ENCODE data around the gene SCGB3A2.

The SCGB3A2 gene

DNA sequence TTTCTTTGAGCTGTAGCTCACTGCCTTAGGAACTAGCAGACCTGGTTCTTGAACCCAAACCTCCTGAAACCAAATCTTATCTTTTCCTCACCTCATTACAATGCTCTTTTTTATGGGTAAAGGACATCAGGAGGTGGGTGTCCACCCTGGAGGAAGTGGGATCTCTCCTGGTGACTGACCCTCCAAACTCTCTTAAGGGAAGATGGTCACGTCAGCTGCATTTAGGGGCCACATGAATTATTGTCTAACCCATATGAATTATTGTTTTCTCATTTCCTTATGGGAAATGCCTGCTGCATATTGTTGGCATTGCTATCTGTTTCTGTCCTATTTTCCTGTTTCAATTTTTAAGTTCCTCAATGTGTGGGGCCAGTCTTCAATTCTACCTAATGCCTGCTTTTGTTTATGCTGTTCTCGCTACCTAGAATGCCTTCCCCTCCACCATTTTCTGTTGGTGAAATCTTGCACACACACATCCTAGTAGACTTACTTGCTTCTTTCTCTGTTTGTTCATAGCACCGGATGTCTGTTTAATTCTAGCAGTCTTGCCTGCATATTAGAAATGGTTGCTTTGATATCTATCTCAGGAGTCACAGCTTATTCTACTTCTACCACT lies 25.0 kb upstream of the SCGB3A2 start:
- TF ChIP-seq POLR2A (IDR thresholded peaks at IDR 0.05; ENCODE audit: low read depth, low read length) = no peak
- TF ChIP-seq TAF1 (IDR thresholded peaks at IDR 0.05; ENCODE audit: borderline replicate concordance, low read depth, low read length) = no peak
- TF ChIP-seq POLR2AphosphoS5 (IDR thresholded peaks at IDR 0.05; ENCODE audit: low read depth, low read length) = no peak
- DNase-seq (ENCODE audit: insufficient read length) (no peak), FAIRE-seq (no peak)

DNA sequence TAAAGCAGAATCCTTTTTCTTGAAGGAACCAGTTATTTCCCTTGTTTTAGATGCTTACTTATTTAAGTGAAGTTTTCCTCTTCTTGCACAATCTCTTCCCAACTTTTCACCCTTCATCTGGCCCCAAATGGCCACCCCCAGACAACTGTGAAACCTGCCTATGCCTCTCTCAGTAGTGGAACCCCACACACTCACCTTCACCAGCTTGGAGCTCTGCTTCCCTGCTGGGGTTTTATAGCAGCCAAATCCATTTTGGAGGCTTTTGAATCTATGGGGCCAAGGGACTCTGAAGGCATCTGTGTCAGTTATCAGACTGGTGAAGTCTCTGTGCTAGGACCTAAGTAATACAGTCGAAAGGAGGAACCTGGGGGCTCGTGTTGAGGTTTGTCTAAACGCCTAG lies 24.2 kb upstream of the SCGB3A2 start:
- FAIRE-seq (no peak), DNase-seq (ENCODE audit: insufficient read length) (no peak)
- TF ChIP-seq TAF1 (IDR thresholded peaks at IDR 0.05; ENCODE audit: borderline replicate concordance, low read depth, low read length) = no peak
- TF ChIP-seq POLR2A (IDR thresholded peaks at IDR 0.05; ENCODE audit: low read depth, low read length) = no peak
- TF ChIP-seq POLR2AphosphoS5 (IDR thresholded peaks at IDR 0.05; ENCODE audit: low read depth, low read length) = no peak

DNA sequence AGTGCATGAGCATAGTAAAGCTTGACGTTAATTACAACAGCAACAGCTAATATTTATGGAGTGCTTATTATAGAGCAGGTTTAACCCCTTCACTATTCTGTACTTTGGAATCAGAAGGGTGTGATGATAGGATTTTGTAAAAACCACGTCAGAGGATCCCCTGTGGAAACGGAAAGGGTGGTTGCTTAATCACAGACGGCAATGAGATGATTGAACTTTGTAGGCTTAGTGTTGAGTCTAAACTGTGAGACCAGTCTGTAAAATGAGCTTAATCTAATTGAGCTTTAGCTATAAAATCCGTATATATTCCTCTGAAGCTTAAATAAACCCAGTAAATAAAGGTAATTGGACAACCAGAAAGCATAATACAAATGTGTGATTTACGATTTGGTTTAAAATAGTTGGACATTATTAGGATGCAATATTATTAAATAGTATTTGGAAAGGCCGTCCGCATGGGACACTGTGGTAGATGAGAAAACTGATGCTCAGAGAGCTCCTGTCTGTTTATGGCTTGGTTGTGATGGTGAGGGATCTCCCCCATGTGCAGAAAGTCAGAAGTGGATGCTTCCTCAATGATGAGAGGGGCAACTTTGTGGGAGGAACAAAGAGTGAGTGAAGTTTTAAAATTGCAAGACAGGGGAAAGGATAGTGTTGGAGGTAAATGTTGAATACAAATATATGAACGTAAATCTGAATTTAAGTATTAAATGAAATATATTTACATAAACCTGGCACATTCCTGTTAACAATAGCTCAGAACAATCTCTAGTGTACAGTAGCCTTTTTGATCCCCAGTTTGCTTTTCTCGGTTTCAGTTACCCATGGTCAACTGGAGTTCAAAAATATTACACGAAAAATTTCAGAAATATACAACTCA lies 23.4 kb upstream of the SCGB3A2 start:
- FAIRE-seq (no peak), DNase-seq (ENCODE audit: insufficient read length) (no peak)
- TF ChIP-seq TAF1 (IDR thresholded peaks at IDR 0.05; ENCODE audit: borderline replicate concordance, low read depth, low read length) = no peak
- no peak for TF ChIP-seq POLR2A (IDR thresholded peaks at IDR 0.05; ENCODE audit: low read depth, low read length)
- no peak for TF ChIP-seq POLR2AphosphoS5 (IDR thresholded peaks at IDR 0.05; ENCODE audit: low read depth, low read length)

DNA sequence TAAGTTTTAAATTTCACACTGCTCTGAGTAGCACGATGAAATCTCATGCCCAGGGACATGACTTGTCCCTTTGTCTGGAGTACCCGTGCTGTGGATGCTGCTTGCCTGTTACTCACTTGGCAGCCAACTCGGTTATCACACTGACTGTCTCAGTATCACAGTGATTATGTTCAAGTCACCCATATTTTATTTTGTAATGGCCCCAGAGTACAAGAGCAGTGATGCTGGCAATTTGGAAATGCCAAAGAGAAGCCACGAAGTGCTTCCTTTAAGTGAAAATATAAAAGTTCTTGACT lies 22.8 kb upstream of the SCGB3A2 start:
- no peak for TF ChIP-seq TAF1 (IDR thresholded peaks at IDR 0.05; ENCODE audit: borderline replicate concordance, low read depth, low read length)
- no peak for TF ChIP-seq POLR2A (IDR thresholded peaks at IDR 0.05; ENCODE audit: low read depth, low read length)
- no peak for TF ChIP-seq POLR2AphosphoS5 (IDR thresholded peaks at IDR 0.05; ENCODE audit: low read depth, low read length)
- FAIRE-seq = no peak
- no peak for DNase-seq (ENCODE audit: insufficient read length)

DNA sequence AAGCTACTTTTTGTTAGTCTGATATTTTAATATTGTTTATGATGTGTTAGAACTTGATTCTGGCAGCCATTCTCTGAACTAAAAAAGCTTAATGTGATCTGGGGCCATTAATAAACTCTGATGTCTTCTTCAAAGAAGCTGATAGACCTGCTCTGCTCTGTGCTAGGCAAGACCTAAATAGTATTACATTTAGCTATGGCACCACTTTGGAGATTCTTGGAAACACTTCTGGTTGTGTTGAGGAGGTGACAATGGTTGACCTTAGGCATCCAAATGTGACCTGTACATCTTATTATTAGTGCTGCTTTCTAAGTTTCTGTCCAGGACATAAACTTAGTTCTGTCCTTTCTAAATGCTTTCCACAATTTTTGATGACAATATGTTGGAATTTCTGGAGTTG lies 21.7 kb upstream of the SCGB3A2 start:
- FAIRE-seq = no peak
- TF ChIP-seq POLR2A (IDR thresholded peaks at IDR 0.05; ENCODE audit: low read depth, low read length) (no peak), TAF1 (IDR thresholded peaks at IDR 0.05; ENCODE audit: borderline replicate concordance, low read depth, low read length) (no peak), POLR2AphosphoS5 (IDR thresholded peaks at IDR 0.05; ENCODE audit: low read depth, low read length) (no peak)
- no peak for DNase-seq (ENCODE audit: insufficient read length)

DNA sequence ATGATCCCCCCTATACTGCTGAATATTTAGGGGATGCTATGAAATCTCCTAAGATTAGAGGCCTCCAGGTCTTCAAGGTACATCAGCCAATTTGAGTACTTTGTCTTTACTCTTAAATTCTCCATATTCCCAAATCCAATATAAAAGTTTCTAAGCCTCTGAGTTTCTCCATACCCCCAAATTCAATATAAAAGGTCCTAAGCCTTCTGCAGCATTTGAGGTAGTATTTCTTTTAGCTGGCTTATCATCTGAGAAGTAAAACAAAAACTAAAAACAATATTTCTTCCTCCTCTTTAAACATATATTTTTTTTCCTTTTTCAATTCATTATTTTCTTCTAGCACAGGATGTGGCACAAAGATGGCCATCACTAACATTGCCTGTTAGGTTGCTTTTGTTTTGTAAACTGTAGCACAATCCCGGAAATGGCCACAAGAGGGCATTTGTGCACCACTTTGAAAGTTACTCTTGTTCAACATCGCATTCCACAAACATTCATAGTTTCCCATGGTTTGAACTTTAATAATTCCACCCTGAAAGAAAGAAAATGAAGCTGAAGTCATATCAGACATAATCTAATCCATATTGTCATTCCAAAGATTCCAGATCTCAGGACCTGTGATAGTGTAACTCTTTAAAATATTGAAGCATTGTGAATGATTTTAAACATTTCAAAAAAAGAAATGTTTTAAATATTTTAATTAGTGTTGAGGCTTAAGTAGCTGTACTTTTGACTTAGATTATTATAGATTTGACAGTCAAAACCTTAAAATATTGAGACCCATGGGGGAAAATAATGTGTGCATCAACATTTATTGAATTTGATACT lies 21.0 kb upstream of the SCGB3A2 start:
- TF ChIP-seq POLR2AphosphoS5 (IDR thresholded peaks at IDR 0.05; ENCODE audit: low read depth, low read length) (no peak), POLR2A (IDR thresholded peaks at IDR 0.05; ENCODE audit: low read depth, low read length) (no peak), TAF1 (IDR thresholded peaks at IDR 0.05; ENCODE audit: borderline replicate concordance, low read depth, low read length) (no peak)
- FAIRE-seq (peak; percentile 40), DNase-seq (ENCODE audit: insufficient read length) (no peak)

DNA sequence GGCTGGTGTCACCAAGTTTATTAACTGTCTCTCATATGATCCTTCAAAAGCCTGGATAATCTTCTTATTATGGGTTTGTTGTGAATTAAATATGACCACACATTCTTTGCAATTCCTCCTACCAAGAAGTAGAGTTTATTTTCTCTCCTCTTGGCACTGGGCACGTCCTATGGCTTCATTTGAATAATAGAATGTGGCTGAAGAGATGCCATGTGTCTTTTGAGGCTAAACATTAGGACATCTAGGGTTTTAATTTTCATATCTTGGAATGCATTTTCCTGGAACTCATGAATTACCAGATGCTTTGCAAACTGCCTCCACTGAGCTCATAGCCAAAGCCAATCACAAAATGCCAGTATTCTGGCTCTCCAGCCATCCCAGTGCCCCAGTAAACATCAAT lies 19.9 kb upstream of the SCGB3A2 start:
- FAIRE-seq (no peak), DNase-seq (ENCODE audit: insufficient read length) (no peak)
- TF ChIP-seq POLR2A (IDR thresholded peaks at IDR 0.05; ENCODE audit: low read depth, low read length) (no peak), TAF1 (IDR thresholded peaks at IDR 0.05; ENCODE audit: borderline replicate concordance, low read depth, low read length) (no peak), POLR2AphosphoS5 (IDR thresholded peaks at IDR 0.05; ENCODE audit: low read depth, low read length) (no peak)

DNA sequence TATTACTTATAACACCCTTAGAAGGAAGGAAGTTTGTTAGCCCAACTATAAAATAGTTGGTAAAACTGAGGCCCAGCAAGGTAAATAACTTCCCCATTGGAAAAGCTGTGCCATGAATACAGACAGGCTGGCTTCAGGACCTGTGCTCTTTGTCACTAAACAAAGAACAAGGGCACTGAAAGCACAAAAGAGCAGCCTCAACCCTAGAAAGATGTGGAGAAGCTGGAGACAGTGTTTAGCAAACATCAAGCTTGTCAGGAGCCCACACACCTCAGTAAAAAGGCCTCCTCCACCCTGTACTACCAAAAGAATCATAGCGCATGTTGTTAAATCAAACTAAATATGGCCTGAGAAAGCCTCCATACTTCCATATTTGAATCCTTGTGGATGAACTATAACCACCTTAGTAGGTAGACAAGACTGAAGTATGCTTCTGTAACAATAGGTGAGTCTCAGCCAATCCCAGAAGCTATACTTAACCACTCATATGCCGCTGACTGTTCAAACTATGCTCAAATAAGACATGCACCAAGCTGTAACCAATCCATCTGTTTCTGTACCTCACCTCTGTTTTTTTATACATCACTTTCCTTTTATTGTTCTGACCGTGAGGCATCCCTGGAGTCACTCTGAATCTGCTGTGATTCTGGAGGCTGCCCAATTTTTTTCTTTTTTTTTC lies 18.4 kb upstream of the SCGB3A2 start:
- DNase-seq (ENCODE audit: insufficient read length) (no peak), FAIRE-seq (no peak)
- TF ChIP-seq POLR2A (IDR thresholded peaks at IDR 0.05; ENCODE audit: low read depth, low read length) = no peak
- no peak for TF ChIP-seq POLR2AphosphoS5 (IDR thresholded peaks at IDR 0.05; ENCODE audit: low read depth, low read length)
- no peak for TF ChIP-seq TAF1 (IDR thresholded peaks at IDR 0.05; ENCODE audit: borderline replicate concordance, low read depth, low read length)

DNA sequence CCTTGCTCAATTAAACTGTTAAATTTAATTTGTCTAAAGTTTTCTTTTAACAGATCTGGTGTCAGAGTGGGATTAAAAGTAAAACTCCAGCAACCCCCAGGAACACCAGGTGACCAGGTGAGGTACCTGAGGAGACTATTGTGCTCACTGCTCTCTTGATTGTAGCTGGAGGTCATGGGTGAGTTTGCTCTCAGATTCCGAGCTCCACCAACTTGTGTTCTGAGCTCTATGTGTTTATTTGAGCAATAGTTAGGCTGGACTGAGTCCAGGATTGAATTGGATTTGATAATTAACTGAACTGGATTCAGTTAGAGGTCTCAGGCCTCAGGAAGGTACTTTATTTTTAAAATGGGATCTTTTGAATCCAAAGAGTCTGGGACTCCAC lies 17.9 kb upstream of the SCGB3A2 start:
- FAIRE-seq (no peak), DNase-seq (ENCODE audit: insufficient read length) (no peak)
- TF ChIP-seq POLR2AphosphoS5 (IDR thresholded peaks at IDR 0.05; ENCODE audit: low read depth, low read length) = no peak
- TF ChIP-seq TAF1 (IDR thresholded peaks at IDR 0.05; ENCODE audit: borderline replicate concordance, low read depth, low read length) = no peak
- TF ChIP-seq POLR2A (IDR thresholded peaks at IDR 0.05; ENCODE audit: low read depth, low read length) = no peak

DNA sequence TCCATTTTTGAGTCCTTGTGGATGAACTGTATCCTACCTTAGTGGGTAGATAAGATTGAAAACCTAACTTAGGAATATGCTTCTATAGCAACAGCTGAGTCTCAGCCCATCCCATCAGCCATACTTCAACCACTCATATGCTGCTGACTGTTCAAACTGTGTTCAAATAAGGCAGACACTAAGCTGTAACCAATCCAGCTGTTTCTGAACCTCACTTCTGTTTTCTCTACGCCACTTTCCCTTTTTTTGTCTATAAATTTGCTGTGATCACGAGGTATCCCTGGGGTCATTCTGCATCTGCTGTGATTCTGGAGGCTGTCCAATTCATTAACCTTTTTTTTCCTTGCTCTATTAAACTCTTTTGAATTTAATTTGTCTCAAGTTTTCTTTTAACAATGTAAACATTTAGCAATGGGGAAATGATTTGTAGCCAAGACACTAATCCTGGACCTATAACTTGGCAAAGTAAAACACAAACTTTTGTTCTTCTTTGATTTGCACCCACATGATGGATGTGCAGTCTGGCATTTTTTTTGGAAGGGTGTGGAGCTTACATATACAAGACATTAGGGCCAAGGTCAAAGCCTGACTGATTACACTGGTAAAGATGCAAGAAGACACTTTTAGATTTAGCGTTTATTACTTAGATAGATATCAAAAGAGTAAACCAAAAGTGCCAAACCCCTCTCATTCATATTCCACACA lies 14.9 kb upstream of the SCGB3A2 start:
- TF ChIP-seq TAF1 (IDR thresholded peaks at IDR 0.05; ENCODE audit: borderline replicate concordance, low read depth, low read length) (no peak), POLR2A (IDR thresholded peaks at IDR 0.05; ENCODE audit: low read depth, low read length) (no peak), POLR2AphosphoS5 (IDR thresholded peaks at IDR 0.05; ENCODE audit: low read depth, low read length) (no peak)
- DNase-seq (ENCODE audit: insufficient read length) (no peak), FAIRE-seq (no peak)

All from GM12892 (cell line).